PC-3 (cell line): ENCODE measurements around the gene MPND. TPM values are rescaled to one million over a fixed set of nuclear protein-coding genes. Genes with fewer than 3 reads are reported as not detected.
A peak's percentile ranks its signal among the peaks of the same experiment; 100 is the strongest.

ENCODE experiments used
- ATAC-seq: fragments of 200-7000 bp; cut with Tn5 transposase; 2 replicates; pipeline ENCODE4 v1.9.1; 2020; ENCODE audit warnings: mild to moderate bottlenecking, moderate library complexity
- BruUV-seq: library from RNA; stranded (reverse); fragments of 400-500 nt; replicated peaks from 2 replicates; lab custom pipeline; 2021; lab: Mats Ljungman, UMichigan
- CTCF ChIA-PET: fragments of 300-600 bp; sonication (Branson Sonifier 250); formaldehyde crosslinking; loops from one replicate; lab custom pipeline; 2022; ENCODE audit warnings: antibody characterized with exemption; lab: Charles Lee
- POLR2A ChIA-PET: fragments of 300-600 bp; sonication (Branson Sonifier 250); formaldehyde crosslinking; loops from one replicate; lab custom pipeline; 2022; ENCODE audit warnings: antibody characterized with exemption; ENCODE audit not compliant: unreplicated experiment; lab: Charles Lee
- DNase-seq: peaks from one replicate; pipeline ENCODE4 v3.0.0-alpha.2; 2015
- H2AFZ ChIP-seq: fragments of 300-600 bp; sonication (generic); 2 replicates; pipeline ENCODE4 v1.6.0; 2016; ENCODE audit warnings: antibody characterized with exemption, low read length
- H3F3A ChIP-seq: fragments of 300-600 bp; sonication (generic); one replicate; pipeline ENCODE4 v1.6.0; 2017; ENCODE audit warnings: antibody characterized with exemption, low read length, control low read depth, mild to moderate bottlenecking; ENCODE audit not compliant: unreplicated experiment
- H3K27ac ChIP-seq: fragments of 300-600 bp; sonication (generic); 2 replicates; pipeline ENCODE4 v1.5.1; 2016; ENCODE audit warnings: mild to moderate bottlenecking, low read length
- H3K27me3 ChIP-seq: fragments of 300-600 bp; sonication (generic); 2 replicates; pipeline ENCODE4 v1.6.1; 2016; ENCODE audit warnings: low read length, mixed read lengths
- H3K36me3 ChIP-seq: fragments of 300-600 bp; sonication (generic); 2 replicates; pipeline ENCODE4 v1.6.1; 2016; ENCODE audit warnings: low read depth, mixed run types, low read length, mixed read lengths
- H3K4me1 ChIP-seq: fragments of 300-600 bp; sonication (generic); 2 replicates; pipeline ENCODE4 v1.5.1; 2016; ENCODE audit warnings: low read length; ENCODE audit not compliant: insufficient read depth
- H3K4me2 ChIP-seq: fragments of 300-600 bp; sonication (generic); 2 replicates; pipeline ENCODE4 v1.6.0; 2016; ENCODE audit warnings: low read length
- H3K4me3 ChIP-seq: fragments of 300-600 bp; sonication (generic); 2 replicates; pipeline ENCODE4 v1.5.1; 2016; ENCODE audit warnings: mild to moderate bottlenecking, low read length, mixed read lengths
- H3K79me2 ChIP-seq: fragments of 300-600 bp; sonication (generic); 2 replicates; pipeline ENCODE4 v1.6.1; 2017; ENCODE audit warnings: low read length, mixed read lengths
- H3K9ac ChIP-seq: fragments of 300-600 bp; sonication (generic); 2 replicates; pipeline ENCODE4 v1.6.0; 2016; ENCODE audit warnings: mild to moderate bottlenecking, low read length
- H3K9me2 ChIP-seq: fragments of 300-600 bp; sonication (generic); replicated peaks from 2 replicates; pipeline ENCODE4 v1.6.1; 2016; ENCODE audit warnings: mixed run types, low read length, mixed read lengths
- H3K9me3 ChIP-seq: fragments of 300-600 bp; sonication (generic); 2 replicates; pipeline ENCODE4 v1.6.1; 2016; ENCODE audit warnings: low read length, mixed read lengths
- H4K20me1 ChIP-seq: fragments of 300-600 bp; sonication (generic); 2 replicates; pipeline ENCODE4 v1.6.1; 2016; ENCODE audit warnings: low read length, mixed read lengths
- CTCF ChIP-seq: fragments of 300-600 bp; sonication (generic); conservative IDR thresholded peaks from 2 replicates; pipeline ENCODE4 v1.5.1; 2017; ENCODE audit warnings: antibody characterized with exemption, low read depth, mild to moderate bottlenecking, low read length
- EZH2 ChIP-seq: fragments of 300-600 bp; sonication (generic); IDR thresholded peaks from one replicate; pipeline ENCODE4 v1.6.1; 2017; ENCODE audit warnings: antibody characterized with exemption, mild to moderate bottlenecking, low read length; ENCODE audit not compliant: unreplicated experiment
- EZH2phosphoT487 ChIP-seq: fragments of 300-600 bp; sonication (generic); IDR thresholded peaks from 2 replicates; pipeline ENCODE4 v1.6.1; 2018; ENCODE audit warnings: mild to moderate bottlenecking, antibody characterized with exemption, low read length, borderline replicate concordance
- intact Hi-C: fragments of 100-400 bp; cut with micrococcal nuclease; formaldehyde crosslinking; loops from 2 replicates; pipeline ENCODE4 v1.9.0; 2023
- total RNA-seq: library from RNA; depleted of rRNA; stranded (reverse); fragments of >200 nt; gene quantifications from 2 replicates; pipeline ENCODE4 v1.2.3, GENCODE V29; 2014

Gene MPND
- total RNA-seq, 1 experiment from 2014 or later, result 5.6 TPM

GRCh38 chr19:4403005-4403761 lies 59.8 kb downstream of the MPND start:
- Histone ChIP-seq H3K9me3 (no peaks in the 10 kb centered on the region), H3K79me2 (peaks cover 67% of the 10 kb centered on the region), H2AFZ (peak overlapping the region; percentile 50; the same call in 1 of the 2 replicates), H3F3A (no peaks in the 10 kb centered on the region), H3K36me3 (no peaks in the 10 kb centered on the region; the same call in 1 of the 2 replicates), H3K9me2 (no peaks in the 10 kb centered on the region), H3K4me2 (peak overlapping the region; percentile 97), H3K4me1 (peaks cover 24% of the 10 kb centered on the region), H3K4me3 (peak overlapping the region; percentile 99), H3K9ac (peak overlapping the region; percentile 100), H4K20me1 (peaks cover 10% of the 10 kb centered on the region; the same call in 1 of the 2 replicates), H3K27me3 (no peaks in the 10 kb centered on the region), H3K27ac (peak overlapping the region; percentile 46)
- ChIA-PET POLR2A (no interaction called here), CTCF (no interaction called here)
- ATAC-seq (no peak), DNase-seq (peak; percentile 1)
- intact Hi-C loops, result no loop called here
- TSS peak; percentile 48 for BruUV-seq
- TF ChIP-seq CTCF (no peak), EZH2phosphoT487 (no peak), EZH2 (no peak)

GRCh38 chr19:4405977-4406376 lies 62.6 kb downstream of the MPND start:
- no peaks in the 10 kb centered on the region for H3K9me3 ChIP-seq
- POLR2A ChIA-PET, result no interaction called here
- peaks cover 3% of the 10 kb centered on the region for H3K36me3 ChIP-seq
- no peak overlapping the region for H3K27ac ChIP-seq
- DNase-seq (no peak), ATAC-seq (no peak)
- H3K4me1 ChIP-seq, result peaks cover 19% of the 10 kb centered on the region
- intact Hi-C loops, result no loop called here
- no peaks in the 10 kb centered on the region for H3K27me3 ChIP-seq
- no peak overlapping the region for H3K4me2 ChIP-seq
- H3F3A ChIP-seq, result no peaks in the 10 kb centered on the region
- no peak overlapping the region for H3K9ac ChIP-seq
- H3K9me2 ChIP-seq, result no peaks in the 10 kb centered on the region
- CTCF ChIA-PET, result no interaction called here
- H2AFZ ChIP-seq, result no peak overlapping the region
- no peak overlapping the region for H3K4me3 ChIP-seq
- TF ChIP-seq EZH2phosphoT487, result no peak
- no peak for TF ChIP-seq EZH2
- TF ChIP-seq CTCF, result no peak
- no TSS peak for BruUV-seq
- H4K20me1 ChIP-seq, result peaks cover 8% of the 10 kb centered on the region; the same call in 1 of the 2 replicates
- H3K79me2 ChIP-seq, result peaks cover 54% of the 10 kb centered on the region

GRCh38 chr19:4406626-4407025 lies 63.3 kb downstream of the MPND start:
- Histone ChIP-seq H3K36me3 (peaks cover 3% of the 10 kb centered on the region), H2AFZ (no peak overlapping the region), H3K4me1 (peaks cover 17% of the 10 kb centered on the region), H3K4me2 (no peak overlapping the region), H3K79me2 (peaks cover 54% of the 10 kb centered on the region), H4K20me1 (peaks cover 8% of the 10 kb centered on the region; the same call in 1 of the 2 replicates), H3K9ac (no peak overlapping the region), H3K27me3 (no peaks in the 10 kb centered on the region), H3K27ac (no peak overlapping the region), H3K4me3 (no peak overlapping the region), H3K9me2 (no peaks in the 10 kb centered on the region), H3F3A (no peaks in the 10 kb centered on the region), H3K9me3 (no peaks in the 10 kb centered on the region)
- ATAC-seq (no peak), DNase-seq (no peak)
- no TSS peak for BruUV-seq
- ChIA-PET CTCF (no interaction called here), POLR2A (no interaction called here)
- intact Hi-C loops, result no loop called here
- TF ChIP-seq CTCF (no peak), EZH2phosphoT487 (no peak), EZH2 (no peak)
